A549 treated with AZD9567 at 1 μM for 4 hours (cell line): ENCODE measurements around the gene NSD2. TPM values are rescaled to one million over a fixed set of nuclear protein-coding genes. Genes with fewer than 3 reads are reported as not detected.

Experiments used
- total RNA-seq: library from RNA; stranded (reverse); fragments of 200-300 nt; extraction: Qiagen RNA extraction; gene quantifications from 5 replicates; pipeline ENCODE4 v1.2.3, GENCODE V29; 2022; ENCODE audit not compliant: insufficient read depth

NSD2 gene
- total RNA-seq = 35.1 to 44.9 TPM (median 43.7 TPM) in 5 replicates

DNA sequence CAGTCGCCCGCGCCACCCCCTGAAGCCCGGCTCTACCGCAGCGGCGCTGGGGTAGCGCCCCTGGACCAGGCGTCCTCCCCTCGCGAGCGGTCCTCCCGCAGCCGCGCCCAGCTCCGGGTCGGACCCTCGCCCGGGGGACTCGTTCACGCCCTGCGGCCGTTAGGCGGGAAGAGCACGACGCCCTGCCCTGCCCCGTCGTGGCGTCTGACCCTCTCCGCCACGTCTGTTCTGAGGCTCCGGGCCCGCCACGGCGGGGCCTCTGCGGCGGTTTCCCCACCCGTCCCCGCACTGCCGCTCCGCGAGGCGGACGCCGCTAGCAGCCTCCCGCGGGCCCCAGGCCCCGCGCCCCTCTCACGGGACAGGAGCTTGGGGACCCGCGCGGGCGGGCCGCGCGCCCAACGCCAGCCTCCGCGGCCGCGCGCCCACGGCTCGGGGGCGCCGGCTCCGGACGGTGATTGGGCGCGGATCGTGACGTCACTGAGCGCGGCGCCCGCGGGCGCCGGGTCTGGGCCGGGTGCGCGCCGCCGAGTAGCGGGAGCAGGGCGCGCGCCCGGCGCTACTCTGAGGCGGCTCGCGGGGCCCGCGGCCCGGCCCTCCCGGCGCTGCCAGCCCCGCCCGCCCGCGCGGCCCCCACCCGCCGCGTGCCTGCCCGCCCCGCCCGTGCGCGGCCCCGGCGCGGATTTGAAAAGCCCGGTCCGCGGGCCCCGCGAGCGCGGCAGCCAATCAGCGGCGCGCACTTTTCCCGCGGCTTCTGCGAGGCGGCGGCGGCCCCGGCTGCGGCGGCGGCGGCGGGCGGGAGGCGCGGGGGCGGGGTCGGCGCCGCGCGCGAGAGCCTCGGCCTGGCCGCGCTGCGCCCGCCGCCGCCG, at the start of gene NSD2:
Gene NSD2 (plus strand): TSS at position 816 of the 866 bp plus-strand sequence. CDS start 29,262 bp downstream, outside the sequence.

DNA sequence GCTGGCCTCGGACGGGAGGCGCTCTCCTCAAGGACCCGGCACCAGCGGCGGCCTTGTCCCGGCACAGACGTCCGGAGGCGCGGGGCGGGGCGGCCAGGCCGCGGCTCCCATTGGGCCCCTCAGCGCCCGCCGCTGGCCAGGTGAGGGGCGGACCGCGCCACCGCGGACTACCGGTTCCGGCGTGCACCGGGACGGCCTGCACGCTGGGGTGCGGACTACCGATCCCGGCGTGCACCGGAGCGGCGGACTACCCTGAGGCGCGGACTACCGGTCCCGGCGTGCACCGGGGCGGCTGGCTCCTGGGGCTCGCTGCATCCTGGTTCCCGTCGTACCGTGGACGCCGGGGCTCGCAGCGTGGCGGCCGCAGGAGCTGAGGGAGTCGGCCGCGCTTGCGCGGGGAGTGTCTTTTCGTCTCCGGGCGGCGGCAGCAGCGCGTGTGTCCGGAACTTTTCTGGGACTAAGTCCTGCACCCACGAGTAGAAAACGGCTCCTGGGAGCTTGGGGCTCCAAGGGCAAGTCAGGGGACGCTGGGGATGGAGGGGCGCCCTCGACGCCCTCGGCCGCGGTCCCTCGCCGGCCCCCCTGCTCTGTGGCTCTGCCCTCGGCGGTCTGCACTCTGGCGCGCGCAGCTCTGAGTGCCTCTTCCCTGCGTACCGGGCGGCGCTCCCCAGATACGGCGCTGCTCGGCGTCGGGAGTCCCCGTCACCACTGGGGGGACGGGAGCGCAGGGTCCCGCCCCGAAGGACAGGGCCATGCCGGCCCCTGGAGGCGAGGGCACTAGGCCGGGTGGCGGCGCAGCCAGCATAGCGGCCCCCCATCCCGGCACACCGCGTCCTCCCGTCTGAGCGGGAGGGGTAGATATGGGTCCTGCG, 14.9 kb upstream of the NSD2 start, which contains the start of gene LETM1:
Gene LETM1 (minus strand): TSS at position 86 of the 872 bp plus-strand sequence. CDS start 206 bp downstream, outside the sequence.

DNA sequence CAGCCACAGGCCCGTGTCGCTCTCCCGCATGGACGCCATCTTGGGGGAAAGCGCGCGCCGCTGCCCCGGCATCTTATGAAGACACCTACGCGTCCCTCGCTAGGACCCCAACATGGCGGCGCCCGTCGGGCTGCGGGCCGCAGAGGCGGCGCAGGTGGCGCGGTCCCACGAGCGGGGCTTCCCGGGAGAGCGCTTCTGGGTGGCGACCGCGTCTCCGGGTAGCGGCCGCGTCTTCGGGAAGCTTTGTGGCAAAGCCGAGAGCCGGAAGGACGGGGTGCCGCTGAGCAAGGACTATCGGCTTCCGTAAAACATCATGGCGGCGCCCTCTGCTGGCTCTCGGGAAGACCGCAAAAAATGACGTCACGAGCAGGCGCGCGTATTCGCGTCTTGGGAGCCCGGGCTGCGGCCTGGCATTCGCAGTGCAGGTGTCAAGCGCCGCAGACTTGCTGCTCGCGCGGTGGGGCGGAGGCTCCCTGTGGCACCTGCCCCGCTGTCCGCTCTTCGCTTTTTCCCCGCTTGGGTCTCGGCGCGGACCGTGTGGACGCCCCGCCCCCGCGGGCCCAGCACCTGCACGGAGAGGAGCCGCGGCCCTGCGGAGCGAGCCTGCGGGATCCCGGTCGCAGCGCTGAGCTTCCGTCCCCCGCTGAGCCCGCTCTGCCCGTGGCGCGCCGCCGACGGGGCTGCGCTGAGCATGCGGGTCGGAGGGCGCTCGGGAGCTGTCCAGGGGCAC, 137.9 kb downstream of the NSD2 start, which contains the start of gene NELFA:
Gene NELFA (minus strand): TSS at position 54 of the 730 bp plus-strand sequence. CDS start 15 bp downstream, at position 39.

Other genes with a start within 250 kb of the NSD2 start
- 0.60 to 1.1 TPM (median 0.81 TPM) in 4 of 5 replicates, not detected in the other for gene FAM53A, start 187.1 kb upstream of the NSD2 start, total RNA-seq
- gene SLBP, start 159.1 kb upstream of the NSD2 start, total RNA-seq = 77.0 to 122 TPM (median 85.9 TPM) in 5 replicates
- gene TMEM129, start 150.1 kb upstream of the NSD2 start, total RNA-seq = 24.5 to 29.1 TPM (median 28.2 TPM) in 5 replicates
- 79.1 to 91.0 TPM (median 86.7 TPM) in 5 replicates for gene TACC3, start 149.9 kb upstream of the NSD2 start, total RNA-seq
- 1.9 to 3.6 TPM (median 3.3 TPM) in 5 replicates for gene FGFR3, start 78.1 kb upstream of the NSD2 start, total RNA-seq
- gene LETM1, start 15.2 kb upstream of the NSD2 start, total RNA-seq = 21.3 to 31.8 TPM (median 31.0 TPM) in 5 replicates
- 18.7 to 24.4 TPM (median 23.5 TPM) in 5 replicates for gene NELFA, start 137.6 kb downstream of the NSD2 start, total RNA-seq
- gene NAT8L, start 187.9 kb downstream of the NSD2 start, total RNA-seq = 12.5 to 15.9 TPM (median 15.1 TPM) in 5 replicates